ENCODE data around the gene PTPRD.
"Not testable (repeated sequence)": the region's sequence is repeated elsewhere in the genome, so short reads cannot be mapped to it uniquely, and the experiment has no call there.

Gene PTPRD

GRCh38 chr9:9341203-9341602 is 1271.6 kb downstream of the PTPRD start:
- Histone ChIP-seq H3K79me2 (ENCODE audit: control insufficient read depth, low read length) (no peaks in the 10 kb centered on the region), H3F3A (ENCODE audit: control insufficient read depth, insufficient read depth) (no peaks in the 10 kb centered on the region), H3K4me1 (ENCODE audit: control insufficient read depth, low read length) (no peaks in the 10 kb centered on the region), H3K36me3 (ENCODE audit: control insufficient read depth, low read length) (no peaks in the 10 kb centered on the region), H3K4me2 (ENCODE audit: low read length) (no peak overlapping the region), H3K27ac (ENCODE audit: low read depth, low read length) (no peak overlapping the region), H3K9me3 (ENCODE audit: control insufficient read depth, insufficient read depth, low read length) (no peaks in the 10 kb centered on the region), H3K9me2 (replicated peaks; ENCODE audit: control insufficient read depth, low read length) (no peaks in the 10 kb centered on the region; the same call in 1 of the 2 replicates), H3K4me3 (ENCODE audit: low read length) (no peak overlapping the region), H3K27me3 (ENCODE audit: control insufficient read depth, low read length) (no peaks in the 10 kb centered on the region), H4K20me1 (ENCODE audit: control insufficient read depth, insufficient read depth, low read depth, low read length) (no peaks in the 10 kb centered on the region)
- no peak for TF ChIP-seq CTCF (IDR thresholded peaks at IDR 0.05; ENCODE audit: low read depth, low read length, poor library complexity, severe bottlenecking)
- no peak for TF ChIP-seq EZH2phosphoT487 (IDR thresholded peaks at IDR 0.05; ENCODE audit: borderline replicate concordance, low read length)

- H3K27me3 ChIP-seq (ENCODE audit: control insufficient read depth, low read length): no peaks in the 10 kb centered on the region
- TF ChIP-seq CTCF (IDR thresholded peaks at IDR 0.05; ENCODE audit: low read depth, low read length, poor library complexity, severe bottlenecking) (peak; percentile 25), EZH2phosphoT487 (IDR thresholded peaks at IDR 0.05; ENCODE audit: borderline replicate concordance, low read length) (no peak)
- H3K9me2 ChIP-seq (replicated peaks; ENCODE audit: control insufficient read depth, low read length): no peaks in the 10 kb centered on the region
- no peaks in the 10 kb centered on the region for H3K9me3 ChIP-seq (ENCODE audit: control insufficient read depth, insufficient read depth, low read length)
- no peak overlapping the region for H3K27ac ChIP-seq (ENCODE audit: low read depth, low read length)
- no peaks in the 10 kb centered on the region for H4K20me1 ChIP-seq (ENCODE audit: control insufficient read depth, insufficient read depth, low read depth, low read length)
- H3K4me3 ChIP-seq (ENCODE audit: low read length): no peak overlapping the region
- no peaks in the 10 kb centered on the region for H3F3A ChIP-seq (ENCODE audit: control insufficient read depth, insufficient read depth)
- no peaks in the 10 kb centered on the region for H3K79me2 ChIP-seq (ENCODE audit: control insufficient read depth, low read length)
- H3K36me3 ChIP-seq (ENCODE audit: control insufficient read depth, low read length): no peaks in the 10 kb centered on the region
- no peaks in the 10 kb centered on the region for H3K4me1 ChIP-seq (ENCODE audit: control insufficient read depth, low read length)
- no peak overlapping the region for H3K4me2 ChIP-seq (ENCODE audit: low read length)
Measured at GRCh38 chr9:9337129-9337528, 1275.7 kb downstream of the PTPRD start.

- Histone ChIP-seq H3K9me3 (ENCODE audit: control insufficient read depth, insufficient read depth, low read length) (no peaks in the 10 kb centered on the region), H3K9me2 (replicated peaks; ENCODE audit: control insufficient read depth, low read length) (no peaks in the 10 kb centered on the region), H3K4me1 (ENCODE audit: control insufficient read depth, low read length) (no peaks in the 10 kb centered on the region), H3K27me3 (ENCODE audit: control insufficient read depth, low read length) (no peaks in the 10 kb centered on the region), H3F3A (ENCODE audit: control insufficient read depth, insufficient read depth) (no peaks in the 10 kb centered on the region), H3K4me2 (ENCODE audit: low read length) (no peak overlapping the region), H3K79me2 (ENCODE audit: control insufficient read depth, low read length) (no peaks in the 10 kb centered on the region), H3K36me3 (ENCODE audit: control insufficient read depth, low read length) (no peaks in the 10 kb centered on the region), H3K4me3 (ENCODE audit: low read length) (no peak overlapping the region), H4K20me1 (ENCODE audit: control insufficient read depth, insufficient read depth, low read depth, low read length) (no peaks in the 10 kb centered on the region), H3K27ac (ENCODE audit: low read depth, low read length) (no peak overlapping the region)
- TF ChIP-seq CTCF (IDR thresholded peaks at IDR 0.05; ENCODE audit: low read depth, low read length, poor library complexity, severe bottlenecking) (no peak), EZH2phosphoT487 (IDR thresholded peaks at IDR 0.05; ENCODE audit: borderline replicate concordance, low read length) (no peak)
Measured at GRCh38 chr9:9326749-9327148, 1286.1 kb downstream of the PTPRD start.

GRCh38 chr9:9319007-9319406 is 1293.8 kb downstream of the PTPRD start:
- Histone ChIP-seq H3K4me2 (ENCODE audit: low read length) (no peak overlapping the region), H3K9me2 (replicated peaks; ENCODE audit: control insufficient read depth, low read length) (no peaks in the 10 kb centered on the region), H3F3A (ENCODE audit: control insufficient read depth, insufficient read depth) (no peaks in the 10 kb centered on the region), H3K27me3 (ENCODE audit: control insufficient read depth, low read length) (no peaks in the 10 kb centered on the region), H3K36me3 (ENCODE audit: control insufficient read depth, low read length) (no peaks in the 10 kb centered on the region), H3K9me3 (ENCODE audit: control insufficient read depth, insufficient read depth, low read length) (no peaks in the 10 kb centered on the region), H3K4me3 (ENCODE audit: low read length) (no peak overlapping the region), H3K79me2 (ENCODE audit: control insufficient read depth, low read length) (no peaks in the 10 kb centered on the region), H3K27ac (ENCODE audit: low read depth, low read length) (no peak overlapping the region), H3K4me1 (ENCODE audit: control insufficient read depth, low read length) (no peaks in the 10 kb centered on the region), H4K20me1 (ENCODE audit: control insufficient read depth, insufficient read depth, low read depth, low read length) (no peaks in the 10 kb centered on the region)
- TF ChIP-seq EZH2phosphoT487 (IDR thresholded peaks at IDR 0.05; ENCODE audit: borderline replicate concordance, low read length): no peak
- no peak for TF ChIP-seq CTCF (IDR thresholded peaks at IDR 0.05; ENCODE audit: low read depth, low read length, poor library complexity, severe bottlenecking)

GRCh38 chr9:9310743-9311142 is 1302.1 kb downstream of the PTPRD start:
- not testable (repeated sequence) for H3K79me2 ChIP-seq (ENCODE audit: control insufficient read depth, low read length); H3F3A ChIP-seq (ENCODE audit: control insufficient read depth, insufficient read depth); H3K36me3 ChIP-seq (ENCODE audit: control insufficient read depth, low read length); H3K9me2 ChIP-seq (replicated peaks; ENCODE audit: control insufficient read depth, low read length); H3K27ac ChIP-seq (ENCODE audit: low read depth, low read length); H3K4me1 ChIP-seq (ENCODE audit: control insufficient read depth, low read length); H4K20me1 ChIP-seq (ENCODE audit: control insufficient read depth, insufficient read depth, low read depth, low read length); H3K9me3 ChIP-seq (ENCODE audit: control insufficient read depth, insufficient read depth, low read length); H3K4me2 ChIP-seq (ENCODE audit: low read length); H3K4me3 ChIP-seq (ENCODE audit: low read length); H3K27me3 ChIP-seq (ENCODE audit: control insufficient read depth, low read length)

Measured in DOHH2 (cell line).